Activated gamma-delta T cell (primary cell): ENCODE results near the gene NYAP2.

Experiments used
- DNase-seq: peaks from one replicate; lab custom pipeline; 2025; lab: John Stamatoyannopoulos, UW

NYAP2 gene

DNA sequence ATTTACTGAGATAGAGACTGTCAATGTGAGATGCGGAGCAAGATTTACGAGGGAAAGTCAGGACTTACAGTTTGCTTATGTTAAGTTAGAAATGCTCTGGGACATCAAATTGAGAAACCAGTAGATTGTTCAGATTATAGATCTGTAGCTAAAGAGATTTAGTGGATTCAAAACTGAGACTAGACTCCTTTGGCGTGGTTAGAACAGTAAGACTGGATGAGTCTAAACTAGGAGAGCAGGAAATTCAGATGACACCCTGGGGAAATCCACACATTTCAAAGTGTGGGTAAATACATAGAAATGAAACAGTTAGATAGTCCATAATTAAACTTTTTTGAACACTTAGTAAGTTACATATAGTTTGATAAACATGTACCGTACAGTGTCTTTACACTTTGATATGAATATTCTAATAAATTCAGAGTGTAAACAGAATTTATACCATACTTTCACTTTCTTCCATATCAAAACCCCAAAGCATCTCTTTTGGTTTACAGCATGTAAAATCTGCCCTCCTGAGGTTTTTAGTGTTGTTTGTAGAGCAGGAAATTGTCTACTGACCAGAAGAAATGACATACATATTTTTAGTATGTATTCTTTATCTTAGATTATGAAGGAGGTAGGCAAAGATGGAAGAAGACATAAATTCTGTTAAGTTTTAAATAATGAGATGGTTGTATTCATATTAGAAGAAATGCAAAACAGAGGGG, 231.5 kb downstream of the NYAP2 start:
- DNase-seq, result no peak

DNA sequence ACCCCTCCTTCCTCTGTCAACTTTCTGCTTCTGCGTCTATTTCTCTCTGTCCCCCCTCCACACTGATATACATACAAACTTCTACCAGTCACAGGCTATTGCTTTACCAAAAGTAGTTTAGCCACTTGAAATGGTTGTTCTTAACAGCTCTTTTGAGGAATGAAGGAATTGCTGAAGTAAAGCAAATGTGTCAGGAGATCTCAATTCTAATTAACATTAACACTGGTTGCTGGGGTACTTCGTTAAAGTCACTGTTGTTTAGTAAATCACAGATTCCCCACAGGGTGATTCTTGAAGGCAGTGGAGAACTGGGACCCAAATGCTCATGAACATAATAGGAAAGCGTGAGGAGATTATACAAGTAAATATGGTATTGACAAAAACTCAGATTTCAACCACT, 232.8 kb downstream of the NYAP2 start:
- DNase-seq, result no peak

DNA sequence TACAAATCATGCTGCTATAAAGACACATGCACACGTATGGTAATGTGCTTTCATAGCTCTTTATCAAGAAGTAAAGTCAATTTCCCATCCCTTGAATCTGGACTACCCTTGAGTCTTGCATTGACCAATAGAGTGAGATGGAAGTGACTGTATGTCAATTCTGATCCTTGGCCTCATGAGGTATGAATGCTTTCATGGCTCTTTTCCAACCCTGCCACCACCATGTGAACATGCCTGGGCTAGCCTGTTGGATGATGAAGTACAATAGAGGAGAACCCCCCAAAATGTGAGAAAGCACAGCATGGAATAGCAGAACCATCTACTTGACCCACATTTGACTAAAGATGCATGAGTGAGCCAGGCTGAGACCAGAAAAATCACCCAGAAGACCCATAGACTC, 237.0 kb downstream of the NYAP2 start:
- DNase-seq, result no peak

DNA sequence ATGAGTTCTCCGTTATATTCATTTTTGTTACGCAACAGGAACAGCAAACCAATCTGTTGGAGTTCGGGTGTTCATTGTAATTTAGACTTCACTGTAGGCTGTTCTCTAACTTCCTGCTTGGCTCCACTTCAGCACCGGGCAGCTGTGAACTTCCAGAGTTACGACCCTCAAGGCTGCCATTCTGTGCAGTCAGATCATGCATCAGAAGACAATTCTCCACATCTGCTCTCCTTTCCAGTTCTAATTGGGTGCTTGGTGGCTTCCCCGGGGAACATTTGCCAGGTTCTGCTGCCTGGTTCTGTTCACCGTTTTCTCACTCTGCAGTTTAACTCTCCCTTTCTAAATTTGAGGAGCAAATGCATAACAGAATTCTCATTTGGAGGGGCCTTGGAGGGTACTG, 237.7 kb downstream of the NYAP2 start:
- no peak for DNase-seq

DNA sequence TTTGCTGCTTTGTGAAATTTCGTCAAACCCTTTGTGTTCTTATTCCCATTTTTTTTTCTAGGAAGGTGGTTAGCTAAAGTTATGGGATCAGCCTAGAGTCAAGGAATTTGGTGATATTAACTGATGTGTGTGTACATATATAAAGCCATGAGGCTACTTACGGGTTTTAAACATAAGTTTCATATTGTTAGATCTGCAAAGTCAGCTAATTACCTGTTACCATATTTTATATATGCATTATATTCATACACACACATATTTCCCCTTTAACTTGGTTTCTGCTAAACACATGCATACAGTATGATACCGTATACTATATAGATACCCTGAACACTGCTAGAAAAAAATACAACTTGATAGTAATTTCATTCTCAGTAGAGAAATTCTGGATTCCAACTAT, 241.0 kb downstream of the NYAP2 start:
- no peak for DNase-seq

DNA sequence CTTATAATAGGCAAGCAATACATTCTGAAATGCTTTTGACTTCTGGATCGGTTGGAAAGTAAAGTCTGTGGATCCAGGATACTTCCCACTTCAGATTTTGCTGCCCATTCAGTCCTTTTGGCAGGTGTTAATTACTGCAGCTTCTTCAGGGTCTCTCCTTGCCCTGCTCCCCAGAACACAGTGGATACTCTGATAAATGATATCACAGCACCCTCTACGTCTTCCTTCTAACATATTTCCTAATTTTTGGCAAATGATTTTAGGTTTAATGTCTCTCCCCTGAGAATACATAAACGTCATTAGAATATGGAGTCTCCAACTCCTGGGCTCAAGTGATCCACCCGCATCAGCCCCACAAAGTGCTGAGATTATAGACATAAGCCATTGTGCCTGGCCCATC, 249.8 kb downstream of the NYAP2 start:
- no peak for DNase-seq

DNA sequence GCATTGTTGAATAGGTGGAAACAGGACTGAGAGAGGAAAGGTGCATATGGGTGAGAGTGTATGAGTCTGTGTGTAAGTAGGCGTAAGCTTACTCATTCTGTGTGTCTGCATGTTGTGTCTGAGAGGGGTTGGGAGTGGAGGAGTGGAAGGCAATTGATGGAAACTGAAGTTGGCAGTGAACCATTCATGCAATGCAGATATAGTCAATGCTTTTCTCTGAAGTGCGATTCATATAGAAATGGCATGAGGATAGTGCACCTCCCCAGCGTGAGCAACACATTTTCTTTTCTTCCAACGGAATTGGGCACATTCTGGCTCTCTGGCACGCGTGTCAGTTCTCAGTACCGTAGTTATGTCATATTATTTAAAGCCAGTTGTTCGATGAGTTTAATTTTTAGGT, 250.5 kb downstream of the NYAP2 start:
- DNase-seq, result no peak

DNA sequence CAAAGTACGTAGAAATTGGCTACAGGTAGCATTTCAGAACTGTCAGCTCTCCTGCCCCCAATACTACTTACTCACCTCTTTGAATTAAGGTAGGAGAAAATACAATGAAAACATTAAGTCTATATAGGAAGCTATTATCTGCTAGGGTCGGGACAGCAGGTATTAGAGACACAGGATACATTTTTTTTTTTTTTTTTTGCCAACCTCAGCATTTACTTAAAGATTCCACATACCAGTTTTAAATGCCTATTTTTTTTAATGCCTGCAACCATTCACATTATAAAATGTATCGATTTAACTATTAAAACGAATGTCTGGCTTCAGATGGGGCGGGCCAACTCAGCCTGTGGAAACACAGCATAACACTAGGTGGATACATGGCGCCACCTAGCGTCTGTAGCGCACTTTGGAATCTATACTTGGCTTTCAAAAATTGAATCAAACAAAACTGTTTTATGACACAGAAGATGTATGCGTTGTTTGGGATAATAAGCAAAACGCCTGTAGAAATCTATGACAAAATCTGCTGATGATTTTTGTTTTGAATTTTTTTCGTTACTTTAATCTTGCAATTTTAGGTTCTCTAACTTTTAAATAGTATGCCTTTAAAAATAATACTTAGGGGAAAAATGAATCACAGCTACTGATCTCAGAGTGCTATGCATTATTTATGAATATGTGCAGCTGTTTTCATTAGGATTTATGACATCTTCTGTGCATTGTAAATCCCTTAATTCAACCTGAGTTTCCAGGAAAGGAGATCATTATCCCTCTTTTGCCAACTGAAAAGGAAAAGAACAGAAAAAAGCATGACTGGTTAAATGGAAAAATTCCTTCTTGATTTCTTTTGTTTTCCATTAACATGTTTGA, 261.0 kb downstream of the NYAP2 start:
- DNase-seq, result no peak

DNA sequence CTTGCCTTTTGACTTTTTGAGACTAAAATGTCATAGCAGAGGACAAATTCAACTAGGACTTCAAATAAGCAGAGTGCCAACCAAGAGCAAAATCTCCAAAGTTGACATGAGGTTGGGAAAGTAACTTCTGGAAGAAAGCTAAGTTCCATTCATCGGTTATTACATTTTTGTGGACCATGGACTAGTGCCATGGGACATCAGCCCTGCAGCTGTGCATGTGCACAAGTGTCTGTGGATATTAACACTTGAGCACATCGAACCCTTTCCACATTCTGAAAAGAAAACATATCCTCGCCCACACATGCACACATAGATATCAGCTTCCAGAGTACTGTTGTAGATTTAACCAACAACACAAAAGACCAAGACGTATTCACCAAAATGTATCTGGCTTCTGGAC, 262.6 kb downstream of the NYAP2 start:
- DNase-seq, result no peak

DNA sequence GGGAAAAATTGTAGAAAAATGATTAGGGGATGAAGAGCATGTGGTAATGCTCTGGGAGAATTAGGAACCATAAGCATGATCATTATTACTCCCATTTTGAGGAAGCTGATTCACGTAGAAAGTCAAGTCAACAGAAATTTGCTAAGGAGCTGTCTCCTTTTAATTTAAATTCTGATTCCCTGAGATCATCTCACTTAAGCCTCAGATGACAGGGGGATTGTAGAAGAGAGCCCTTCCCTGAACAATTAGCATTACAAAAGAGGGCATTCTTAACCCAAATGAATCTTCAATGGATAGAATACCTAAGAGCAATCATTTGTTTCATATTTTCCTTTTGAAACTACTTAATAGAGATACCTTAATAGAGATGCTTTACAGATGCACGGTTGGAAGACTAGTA, 267.9 kb downstream of the NYAP2 start:
- DNase-seq, result no peak

DNA sequence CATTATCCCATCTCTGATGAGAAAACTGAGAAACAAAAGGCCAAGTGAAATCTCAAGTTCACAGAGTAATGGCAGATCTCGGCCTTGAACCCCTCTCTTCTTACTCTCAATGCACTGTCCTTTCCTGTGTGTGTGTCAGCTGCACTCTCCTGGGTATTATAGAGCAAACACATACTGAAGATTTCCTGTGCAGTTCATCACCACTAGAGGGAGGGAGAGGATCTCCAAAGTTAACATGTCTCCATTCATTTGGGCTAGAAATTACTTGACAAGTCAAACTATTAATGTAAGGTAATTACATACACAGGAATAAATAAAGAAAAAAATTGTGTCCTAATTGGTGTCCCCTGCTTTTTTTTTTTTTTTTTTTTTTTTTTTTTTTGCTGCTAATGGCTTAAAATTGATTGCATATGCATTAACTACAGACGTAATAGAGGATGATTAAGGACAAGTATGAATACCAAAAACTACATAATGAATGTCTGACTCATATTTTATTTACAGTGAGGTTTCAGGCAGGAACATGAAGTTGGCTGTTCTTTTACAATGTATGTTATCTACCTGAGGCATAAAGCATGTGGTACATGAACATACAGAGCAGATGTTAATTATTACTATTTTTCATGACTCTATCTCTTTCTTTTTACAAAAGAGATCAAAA, 269.2 kb downstream of the NYAP2 start:
- DNase-seq, result no peak

DNA sequence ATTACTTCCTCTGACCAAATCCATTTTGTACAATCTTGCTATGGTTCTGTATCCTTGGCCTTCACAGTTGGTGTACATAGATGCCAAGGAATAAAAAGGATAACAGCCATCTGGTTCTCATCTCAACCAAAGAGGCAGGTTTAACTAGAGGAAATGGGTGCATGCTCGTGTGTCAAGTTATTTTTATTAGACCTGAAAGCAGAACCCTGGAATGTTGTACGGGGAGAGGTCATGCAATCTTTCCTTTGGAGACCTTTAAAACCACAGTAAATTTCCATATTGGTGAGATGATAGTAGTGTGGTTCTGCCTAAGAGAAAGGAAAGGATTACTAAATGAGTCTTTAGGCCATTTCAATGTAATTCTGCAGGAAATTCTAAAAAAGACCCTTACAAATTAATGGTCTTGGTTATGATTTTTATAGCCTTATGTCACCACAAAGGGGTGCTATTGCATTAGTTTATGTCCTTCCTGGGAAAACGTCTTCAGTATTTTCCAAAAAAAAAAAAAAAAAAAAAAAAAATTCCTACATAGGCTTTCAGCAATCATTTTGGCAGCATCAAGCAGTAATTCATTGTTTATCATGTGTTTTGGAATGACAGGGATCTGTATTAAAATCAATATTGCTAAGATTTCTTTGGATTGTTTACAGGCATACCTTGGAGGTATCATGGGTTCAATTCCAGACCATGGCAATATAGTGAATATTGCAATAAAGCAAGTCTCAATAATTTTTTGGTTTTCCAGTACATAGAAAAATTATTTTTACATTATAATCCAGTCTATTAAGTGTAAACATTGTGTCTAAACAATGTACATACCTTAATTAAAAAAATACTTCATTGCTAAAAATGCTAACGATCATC, 270.8 kb downstream of the NYAP2 start:
- DNase-seq, result no peak

DNA sequence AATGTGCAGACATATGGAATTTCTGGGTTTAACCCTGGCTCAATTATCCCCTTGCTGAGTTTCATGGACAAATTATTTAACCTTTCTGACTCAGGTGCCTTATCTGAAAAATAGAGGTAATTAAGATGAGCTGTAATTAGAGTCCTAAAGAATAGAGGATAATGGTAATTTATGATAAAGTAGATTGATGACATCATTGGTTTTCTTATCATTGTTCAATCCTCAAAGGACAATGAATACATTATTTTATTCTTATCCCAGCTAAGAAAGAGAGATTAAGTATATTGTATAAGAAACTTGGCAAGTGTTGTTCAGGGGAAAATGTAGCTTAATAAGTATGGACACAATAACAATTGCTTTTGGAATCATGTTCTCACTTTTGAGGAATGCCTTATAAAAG, 279.3 kb downstream of the NYAP2 start:
- DNase-seq, result no peak

DNA sequence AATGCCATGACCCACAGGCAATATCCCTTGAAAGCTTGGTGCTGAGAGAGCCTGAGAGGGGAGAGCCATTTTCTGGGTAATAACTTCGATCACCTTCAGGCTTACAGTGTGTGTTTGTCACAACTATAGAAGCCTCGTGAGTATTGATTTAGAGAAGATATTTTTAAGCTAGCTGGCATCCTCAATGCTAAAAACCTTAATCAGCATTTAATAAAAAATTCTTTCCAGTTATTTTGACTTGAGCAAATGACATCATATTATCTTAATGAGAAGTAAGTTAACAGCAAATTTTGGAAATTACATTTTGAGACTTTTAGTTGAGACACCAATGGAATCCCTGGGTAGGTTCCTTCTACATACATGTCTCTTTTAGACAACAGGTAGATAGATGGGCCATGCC, 283.7 kb downstream of the NYAP2 start:
- no peak for DNase-seq

DNA sequence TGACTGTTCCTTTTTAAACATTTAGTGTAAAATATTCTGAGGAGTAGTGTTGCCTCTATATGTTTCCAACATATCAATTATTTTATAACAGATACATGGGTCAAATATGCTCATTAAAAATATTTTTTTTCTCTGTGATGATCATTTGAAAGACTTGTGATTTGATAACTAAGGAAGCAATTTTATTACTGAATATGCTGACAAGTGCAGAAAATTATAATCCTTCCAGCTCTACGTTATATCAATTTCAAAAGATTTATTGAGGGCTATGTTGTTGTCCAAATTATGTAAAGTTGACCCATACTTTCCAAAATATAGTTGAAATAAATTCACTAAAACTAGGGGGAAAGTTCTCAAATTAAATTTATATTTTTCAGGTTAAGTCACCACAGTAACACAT, 290.6 kb downstream of the NYAP2 start:
- no peak for DNase-seq

DNA sequence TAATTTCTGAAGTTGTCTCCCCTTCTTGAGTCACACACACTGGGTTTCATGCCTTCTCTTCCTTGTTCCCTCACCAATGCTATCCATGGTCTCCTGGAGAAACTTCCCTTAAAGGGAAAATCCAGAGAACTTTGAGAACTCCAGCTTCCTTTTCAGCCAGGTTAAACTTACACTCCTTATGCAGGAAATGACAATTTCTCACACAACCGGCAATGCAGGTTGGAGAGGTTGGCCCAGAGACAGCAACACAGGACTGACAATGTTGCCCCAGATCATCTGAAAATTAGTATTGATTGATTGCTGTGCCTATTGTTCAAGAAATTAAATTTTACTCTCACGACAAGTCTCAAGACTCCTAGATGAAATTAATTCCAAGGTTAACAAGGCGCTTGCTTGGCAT, 292.2 kb downstream of the NYAP2 start:
- DNase-seq, result no peak

DNA sequence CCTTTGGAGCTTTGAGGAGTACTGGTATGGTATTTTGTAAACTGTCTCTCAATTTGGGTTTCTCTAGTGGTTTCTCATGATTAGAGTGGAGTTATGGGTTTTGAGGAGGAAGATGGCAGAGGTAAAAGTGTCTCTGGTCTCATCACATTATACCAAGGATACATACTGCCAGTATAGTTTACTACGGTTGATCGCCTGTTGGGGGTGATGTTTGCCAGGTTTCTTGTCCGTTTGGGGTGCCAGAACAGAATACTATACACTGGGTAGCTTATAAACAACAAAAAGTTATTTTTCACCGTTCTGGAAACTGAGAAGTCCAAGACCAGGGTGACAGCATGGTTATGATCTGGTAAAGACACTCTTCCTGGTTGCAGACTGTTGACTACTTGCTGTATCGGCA, 293.7 kb downstream of the NYAP2 start:
- DNase-seq, result no peak

DNA sequence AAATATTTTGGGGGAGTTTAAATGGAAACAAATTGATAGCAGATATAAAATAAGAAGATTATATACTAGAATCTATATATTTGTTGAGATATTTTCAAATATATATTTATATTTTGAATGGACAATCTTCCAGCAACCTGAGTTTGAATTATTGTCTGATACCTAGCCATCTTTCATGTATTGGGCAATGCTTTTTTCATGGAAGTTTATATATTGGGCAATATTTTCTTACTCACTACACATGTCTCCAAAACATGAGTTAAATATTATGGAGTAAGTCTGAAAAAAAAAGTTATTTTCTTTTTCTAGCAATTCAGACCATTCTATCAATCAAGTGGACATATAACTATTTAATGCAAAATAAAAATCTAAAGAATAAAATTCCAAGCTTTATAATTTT, 295.2 kb downstream of the NYAP2 start:
- DNase-seq, result no peak

DNA sequence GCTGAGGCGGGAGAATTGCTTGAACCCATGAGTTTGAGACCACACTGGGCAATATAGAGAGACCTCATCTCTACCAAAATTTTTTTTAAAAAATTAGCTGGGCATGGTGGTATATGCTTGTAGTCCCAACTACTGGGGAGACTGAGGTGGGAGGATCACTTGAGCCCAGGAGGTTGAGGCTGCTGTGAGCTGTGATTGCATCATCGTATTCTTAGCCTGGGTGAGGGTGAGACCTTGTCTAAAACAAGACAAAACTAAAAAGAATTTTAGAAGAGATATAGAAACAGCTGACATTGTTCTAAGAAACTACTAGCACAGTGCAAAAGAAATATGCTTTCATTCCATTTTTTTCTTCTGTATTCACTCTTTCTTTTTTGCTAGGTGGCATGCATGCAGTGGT, 298.4 kb downstream of the NYAP2 start:
- DNase-seq, result no peak
